Astrocyte (in vitro differentiated cells and primary cell): ENCODE data around the gene HMGCS2. TPM values are rescaled to one million over a fixed set of nuclear protein-coding genes. Genes with fewer than 3 reads are reported as not detected.
A peak's percentile ranks its signal among the peaks of the same experiment; 100 is the strongest.

Experiments
- DNase-seq: peaks from one replicate; pipeline ENCODE4 v3.0.0-alpha.2; 2010; ENCODE audit warnings: low read depth
- FAIRE-seq: peaks from 2 replicates; lab custom pipeline; 2011; peaks lifted over from hg19 to GRCh38; lab: Jason Lieb, UNC
- H2AFZ ChIP-seq: 2 replicates; pipeline ENCODE4 v1.6.0; 2012; ENCODE audit warnings: low read depth, low read length, inconsistent platforms
- H3K27ac ChIP-seq: 2 replicates; pipeline ENCODE4 v1.5.1; 2011; ENCODE audit warnings: low read depth, low read length, inconsistent platforms
- H3K27me3 ChIP-seq: 2 replicates; pipeline ENCODE4 v1.6.0; 2011; ENCODE audit warnings: low read length, inconsistent platforms; ENCODE audit not compliant: insufficient read depth
- H3K36me3 ChIP-seq: 2 replicates; pipeline ENCODE4 v1.5.1; 2011; ENCODE audit warnings: low read length, inconsistent platforms; ENCODE audit not compliant: insufficient read depth
- H3K4me1 ChIP-seq: 2 replicates; pipeline ENCODE4 v1.5.1; 2011; ENCODE audit warnings: low read length, inconsistent platforms; ENCODE audit not compliant: insufficient read depth
- H3K4me2 ChIP-seq: 2 replicates; pipeline ENCODE4 v1.6.0; 2012; ENCODE audit warnings: low read length, inconsistent platforms
- H3K4me3 ChIP-seq: 2 replicates; pipeline ENCODE4 v1.5.1; 2011; ENCODE audit warnings: low read depth, mild to moderate bottlenecking, low read length, inconsistent platforms; ENCODE audit not compliant: insufficient read depth
- H3K79me2 ChIP-seq: 2 replicates; pipeline ENCODE4 v1.6.0; 2012; ENCODE audit warnings: mild to moderate bottlenecking, low read length, inconsistent platforms; ENCODE audit not compliant: insufficient read depth
- H3K9ac ChIP-seq: 2 replicates; pipeline ENCODE4 v1.6.0; 2012; ENCODE audit warnings: mild to moderate bottlenecking, low read length, inconsistent platforms
- H3K9me3 ChIP-seq: 2 replicates; pipeline ENCODE4 v1.5.1; 2012; ENCODE audit warnings: low read depth, mild to moderate bottlenecking, low read length, inconsistent platforms; ENCODE audit not compliant: insufficient read depth
- H4K20me1 ChIP-seq: 2 replicates; pipeline ENCODE4 v1.6.0; 2012; ENCODE audit warnings: low read length, inconsistent platforms; ENCODE audit not compliant: insufficient read depth
- H3K27ac Mint-ChIP-seq: one replicate; pipeline ENCODE4 v1.8.0; 2021; ENCODE audit warnings: mild to moderate bottlenecking, mixed read lengths; ENCODE audit not compliant: unreplicated experiment
- H3K27me3 Mint-ChIP-seq: one replicate; pipeline ENCODE4 v1.8.0; 2021; ENCODE audit warnings: low read depth, mixed read lengths; ENCODE audit not compliant: unreplicated experiment
- H3K36me3 Mint-ChIP-seq: one replicate; pipeline ENCODE4 v1.8.0; 2021; ENCODE audit warnings: low read depth, mixed read lengths; ENCODE audit not compliant: unreplicated experiment
- H3K4me1 Mint-ChIP-seq: one replicate; pipeline ENCODE4 v1.8.0; 2021; ENCODE audit warnings: low read depth, mixed read lengths; ENCODE audit not compliant: unreplicated experiment
- H3K4me3 Mint-ChIP-seq: one replicate; pipeline ENCODE4 v1.8.0; 2021; ENCODE audit warnings: mild to moderate bottlenecking, moderate library complexity, mixed read lengths; ENCODE audit not compliant: unreplicated experiment
- H3K9me3 Mint-ChIP-seq: one replicate; pipeline ENCODE4 v1.8.0; 2021; ENCODE audit warnings: mild to moderate bottlenecking, mixed read lengths; ENCODE audit not compliant: unreplicated experiment
- CTCF ChIP-seq: IDR thresholded peaks from 2 replicates; pipeline ENCODE4 v1.5.1; 2011; ENCODE audit warnings: low read depth, mild to moderate bottlenecking, inconsistent platforms, low read length, moderate library complexity; ENCODE audit not compliant: insufficient read depth
- EZH2 ChIP-seq: IDR thresholded peaks from 2 replicates; pipeline ENCODE4 v1.6.1; 2012; ENCODE audit warnings: mild to moderate bottlenecking, low read length, inconsistent platforms; ENCODE audit not compliant: insufficient read depth
- total RNA-seq: library from RNA; stranded (reverse); gene quantifications from 2 replicates; pipeline ENCODE4 v1.2.1, GENCODE V29; 2021

The HMGCS2 gene
- total RNA-seq, 1 donor from 2014 or later: not detected

GRCh38 chr1:119742677-119743076 is 26.0 kb downstream of the HMGCS2 start:
- no peaks in the 10 kb centered on the region for H3K27me3 Mint-ChIP-seq
- peak overlapping the region; percentile 80 for H3K27ac Mint-ChIP-seq
- Histone ChIP-seq H3K79me2 (no peaks in the 10 kb centered on the region), H4K20me1 (no peaks in the 10 kb centered on the region), H3K9ac (no peak overlapping the region), H3K4me1 (peaks cover 3% of the 10 kb centered on the region), H3K4me2 (no peak overlapping the region), H3K9me3 (no peaks in the 10 kb centered on the region), H3K36me3 (peaks cover 3% of the 10 kb centered on the region), H3K27ac (no peak overlapping the region), H3K27me3 (no peaks in the 10 kb centered on the region), H3K4me3 (no peak overlapping the region), H2AFZ (no peak overlapping the region)
- H3K9me3 Mint-ChIP-seq: no peaks in the 10 kb centered on the region
- DNase-seq (no peak), FAIRE-seq (no peak)
- peaks cover 29% of the 10 kb centered on the region for H3K4me1 Mint-ChIP-seq
- H3K4me3 Mint-ChIP-seq: no peak overlapping the region
- no peak for TF ChIP-seq EZH2
- TF ChIP-seq CTCF: no peak
- H3K36me3 Mint-ChIP-seq: peaks cover 41% of the 10 kb centered on the region

- H3K27ac ChIP-seq: no peak overlapping the region
- no peak overlapping the region for H3K4me2 ChIP-seq
- no peak overlapping the region for H2AFZ ChIP-seq
- Mint-ChIP-seq H3K36me3 (peaks cover 44% of the 10 kb centered on the region), H3K27ac (peak overlapping the region; percentile 80), H3K4me1 (peaks cover 29% of the 10 kb centered on the region), H3K27me3 (no peaks in the 10 kb centered on the region), H3K9me3 (no peaks in the 10 kb centered on the region), H3K4me3 (no peak overlapping the region)
- FAIRE-seq: no peak
- no peak overlapping the region for H3K4me3 ChIP-seq
- peaks cover 3% of the 10 kb centered on the region for H3K4me1 ChIP-seq
- H3K79me2 ChIP-seq: no peaks in the 10 kb centered on the region
- no peaks in the 10 kb centered on the region for H3K27me3 ChIP-seq
- no peak overlapping the region for H3K9ac ChIP-seq
- DNase-seq: peak; percentile 20
- peaks cover 3% of the 10 kb centered on the region for H3K36me3 ChIP-seq
- TF ChIP-seq EZH2 (no peak), CTCF (no peak)
- no peaks in the 10 kb centered on the region for H4K20me1 ChIP-seq
- H3K9me3 ChIP-seq: no peaks in the 10 kb centered on the region
Observed at GRCh38 chr1:119742202-119742601, 26.5 kb downstream of the HMGCS2 start.

GRCh38 chr1:119740896-119741780 is 27.6 kb downstream of the HMGCS2 start:
- H3K4me1 ChIP-seq: peaks cover 3% of the 10 kb centered on the region
- H3K36me3 Mint-ChIP-seq: peaks cover 52% of the 10 kb centered on the region

More at GRCh38 chr1:119740896-119741780, 27.6 kb downstream of the HMGCS2 start:
- Mint-ChIP-seq H3K27ac (no peak overlapping the region), H3K9me3 (no peaks in the 10 kb centered on the region), H3K27me3 (no peaks in the 10 kb centered on the region), H3K4me1 (peaks cover 33% of the 10 kb centered on the region), H3K4me3 (no peak overlapping the region)
- peaks cover 5% of the 10 kb centered on the region for H4K20me1 ChIP-seq
- peaks cover 5% of the 10 kb centered on the region for H3K36me3 ChIP-seq
- DNase-seq (no peak), FAIRE-seq (no peak)
- H3K9ac ChIP-seq: no peak overlapping the region
- no peak overlapping the region for H3K4me3 ChIP-seq
- no peaks in the 10 kb centered on the region for H3K27me3 ChIP-seq
- no peak overlapping the region for H3K27ac ChIP-seq
- no peaks in the 10 kb centered on the region for H3K9me3 ChIP-seq
- no peak overlapping the region for H2AFZ ChIP-seq
- no peaks in the 10 kb centered on the region for H3K79me2 ChIP-seq
- H3K4me2 ChIP-seq: no peak overlapping the region
- TF ChIP-seq EZH2 (no peak), CTCF (no peak)
